Activated B cell treated with CpG ODN at 0.5 μM for 24 hours (primary cell): ENCODE measurements around the gene ST6GALNAC3. TPM values are rescaled to one million over a fixed set of nuclear protein-coding genes. Genes with fewer than 3 reads are reported as not detected.

Experiments used
- ATAC-seq: fragments of 200-7000 bp; cut with Tn5 transposase; one replicate; pipeline ENCODE4 v1.10.0; 2021; ENCODE audit warnings: low read depth, mild to moderate bottlenecking, moderate library complexity
- CTCF ChIA-PET: fragments of 350-600 bp; sonication (Branson Sonifier 250); formaldehyde crosslinking; loops from one replicate; lab custom pipeline; 2021; ENCODE audit warnings: antibody characterized with exemption; lab: Charles Lee
- POLR2A ChIA-PET: fragments of 350-600 bp; sonication (Branson Sonifier 250); formaldehyde crosslinking; loops from one replicate; lab custom pipeline; 2021; ENCODE audit warnings: antibody characterized with exemption; lab: Charles Lee
- DNase-seq: peaks from one replicate; pipeline ENCODE4 v3.0.0; 2022
- H3K27ac Mint-ChIP-seq: one replicate; pipeline ENCODE4 v1.8.0; 2020; ENCODE audit warnings: mixed read lengths
- H3K27me3 Mint-ChIP-seq: one replicate; pipeline ENCODE4 v1.8.0; 2021; ENCODE audit warnings: mixed read lengths
- H3K36me3 Mint-ChIP-seq: one replicate; pipeline ENCODE4 v1.8.0; 2021; ENCODE audit warnings: low read depth, mixed read lengths
- H3K4me1 Mint-ChIP-seq: one replicate; pipeline ENCODE4 v1.8.0; 2021; ENCODE audit warnings: mixed read lengths
- H3K4me3 Mint-ChIP-seq: one replicate; pipeline ENCODE4 v1.8.0; 2020; ENCODE audit warnings: mild to moderate bottlenecking, mixed read lengths
- H3K9me3 Mint-ChIP-seq: one replicate; pipeline ENCODE4 v1.8.0; 2020; ENCODE audit warnings: mixed read lengths
- intact Hi-C: fragments of 100-400 bp; cut with micrococcal nuclease; formaldehyde crosslinking; loops from one replicate; pipeline ENCODE4 v1.15.1; 2024
- total RNA-seq: library from RNA; stranded (reverse); gene quantifications from 2 replicates; pipeline ENCODE4 v1.2.3, GENCODE V29; 2022
- TF ChIP-seq, protein P1 (sequence below): fragments of 200-600 bp; IDR thresholded peaks from one replicate; pipeline ENCODE4 v1.8.0; 2022; ENCODE audit warnings: antibody characterized with exemption, mild to moderate bottlenecking

Gene ST6GALNAC3
- total RNA-seq, 1 donor from 2014 or later = 12.6 TPM

DNA sequence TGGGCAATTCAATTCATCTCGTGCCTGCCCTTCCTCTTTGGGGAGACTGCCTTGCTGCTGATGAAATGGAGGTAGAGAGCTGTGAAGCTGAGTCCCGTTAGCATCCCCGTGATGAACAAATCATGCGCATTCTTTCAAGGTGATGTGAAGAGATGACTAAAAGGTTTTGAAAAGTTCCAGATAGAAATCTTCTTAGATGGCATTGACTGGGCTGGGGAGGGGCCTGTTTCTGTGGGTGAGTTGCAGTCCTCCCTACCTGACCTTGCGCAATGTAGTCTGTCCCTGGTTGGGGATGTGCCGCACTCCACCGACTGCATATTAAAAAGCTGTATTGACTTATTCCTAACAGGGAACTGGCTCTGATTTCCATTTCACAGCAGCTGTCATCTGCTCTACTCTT lies 49.6 kb downstream of the ST6GALNAC3 start:
- Mint-ChIP-seq H3K27ac (no peak overlapping the region), H3K36me3 (no peaks in the 10 kb centered on the region), H3K4me3 (no peak overlapping the region), H3K27me3 (no peaks in the 10 kb centered on the region), H3K9me3 (no peaks in the 10 kb centered on the region), H3K4me1 (no peaks in the 10 kb centered on the region)
- DNase-seq (no peak), ATAC-seq (no peak)
- intact Hi-C loops = no loop called here
- TF ChIP-seq, protein P1, sequence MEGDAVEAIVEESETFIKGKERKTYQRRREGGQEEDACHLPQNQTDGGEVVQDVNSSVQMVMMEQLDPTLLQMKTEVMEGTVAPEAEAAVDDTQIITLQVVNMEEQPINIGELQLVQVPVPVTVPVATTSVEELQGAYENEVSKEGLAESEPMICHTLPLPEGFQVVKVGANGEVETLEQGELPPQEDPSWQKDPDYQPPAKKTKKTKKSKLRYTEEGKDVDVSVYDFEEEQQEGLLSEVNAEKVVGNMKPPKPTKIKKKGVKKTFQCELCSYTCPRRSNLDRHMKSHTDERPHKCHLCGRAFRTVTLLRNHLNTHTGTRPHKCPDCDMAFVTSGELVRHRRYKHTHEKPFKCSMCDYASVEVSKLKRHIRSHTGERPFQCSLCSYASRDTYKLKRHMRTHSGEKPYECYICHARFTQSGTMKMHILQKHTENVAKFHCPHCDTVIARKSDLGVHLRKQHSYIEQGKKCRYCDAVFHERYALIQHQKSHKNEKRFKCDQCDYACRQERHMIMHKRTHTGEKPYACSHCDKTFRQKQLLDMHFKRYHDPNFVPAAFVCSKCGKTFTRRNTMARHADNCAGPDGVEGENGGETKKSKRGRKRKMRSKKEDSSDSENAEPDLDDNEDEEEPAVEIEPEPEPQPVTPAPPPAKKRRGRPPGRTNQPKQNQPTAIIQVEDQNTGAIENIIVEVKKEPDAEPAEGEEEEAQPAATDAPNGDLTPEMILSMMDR = no peak
- CTCF ChIA-PET = no interaction called here
- POLR2A ChIA-PET = no interaction called here

DNA sequence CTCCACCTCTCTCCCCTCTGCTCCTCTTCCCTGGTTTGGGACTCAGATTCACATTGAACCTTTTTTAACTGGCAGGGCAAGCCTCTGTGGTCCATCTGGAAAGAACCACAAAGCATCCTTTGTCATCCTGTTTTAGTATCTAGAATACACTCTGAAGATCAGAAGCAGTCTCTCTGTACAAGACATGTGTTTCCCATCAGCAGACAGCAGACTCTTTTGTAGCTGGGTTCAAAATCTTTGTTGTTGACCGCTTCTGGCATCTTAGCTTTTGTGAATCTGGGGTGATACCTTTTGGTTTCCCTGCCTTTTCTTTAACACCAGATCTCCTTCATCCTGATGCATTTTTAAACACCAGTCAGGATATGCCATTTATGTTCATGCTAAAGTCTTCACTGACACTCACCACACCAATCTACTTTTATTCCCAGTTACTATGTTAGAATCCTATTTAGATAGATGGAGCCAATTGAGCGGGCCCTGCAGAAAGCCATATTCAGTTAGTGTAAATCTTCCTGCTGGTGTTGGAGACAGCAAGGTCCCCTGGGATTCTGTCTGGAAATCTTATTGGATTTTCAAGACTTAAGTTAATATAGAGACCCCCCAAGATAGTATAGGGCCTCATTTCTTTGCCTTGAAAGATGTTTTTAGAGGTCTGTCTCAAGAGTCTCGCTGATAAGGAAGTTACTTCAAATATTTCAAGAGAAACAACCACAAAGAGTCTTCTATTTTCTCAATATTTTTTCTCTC lies 51.1 kb downstream of the ST6GALNAC3 start:
- DNase-seq (no peak), ATAC-seq (no peak)
- POLR2A ChIA-PET = no interaction called here
- H3K27ac Mint-ChIP-seq = no peak overlapping the region
- intact Hi-C loops = no loop called here
- no peaks in the 10 kb centered on the region for H3K36me3 Mint-ChIP-seq
- no peaks in the 10 kb centered on the region for H3K9me3 Mint-ChIP-seq
- TF ChIP-seq, protein P1 = no peak
- H3K4me3 Mint-ChIP-seq = no peak overlapping the region
- CTCF ChIA-PET = no interaction called here
- no peaks in the 10 kb centered on the region for H3K27me3 Mint-ChIP-seq
- H3K4me1 Mint-ChIP-seq = no peaks in the 10 kb centered on the region

DNA sequence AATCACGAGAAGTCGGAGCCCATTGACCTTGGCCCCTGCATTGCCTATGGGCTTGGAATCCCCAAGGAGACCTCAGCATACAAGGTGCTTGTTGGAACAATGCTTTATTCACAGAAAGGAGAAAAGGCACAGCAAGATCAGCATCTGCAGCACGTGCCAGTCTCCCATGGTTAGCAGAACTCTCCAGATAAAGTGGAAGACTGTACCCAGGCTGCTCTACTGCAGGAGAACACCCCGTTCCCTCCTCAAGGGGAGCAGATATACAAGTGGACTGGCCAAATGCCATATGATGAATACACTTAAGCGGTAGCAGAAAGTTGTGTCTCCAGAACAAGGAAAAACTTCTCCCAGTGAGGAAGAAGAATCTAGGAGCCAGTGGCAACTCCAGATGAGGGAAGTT lies 53.5 kb downstream of the ST6GALNAC3 start:
- Mint-ChIP-seq H3K9me3 (no peaks in the 10 kb centered on the region), H3K27ac (no peak overlapping the region), H3K4me3 (no peak overlapping the region), H3K27me3 (no peaks in the 10 kb centered on the region), H3K36me3 (no peaks in the 10 kb centered on the region), H3K4me1 (no peaks in the 10 kb centered on the region)
- TF ChIP-seq, protein P1 = no peak
- ChIA-PET CTCF (no interaction called here), POLR2A (no interaction called here)
- intact Hi-C loops = no loop called here
- DNase-seq = no peak
- no peak for ATAC-seq

GRCh38 chr1:76129731-76130130 lies 55.2 kb downstream of the ST6GALNAC3 start:
- intact Hi-C loops = no loop called here
- Mint-ChIP-seq H3K9me3 (no peaks in the 10 kb centered on the region), H3K36me3 (no peaks in the 10 kb centered on the region), H3K27me3 (no peaks in the 10 kb centered on the region), H3K27ac (no peak overlapping the region), H3K4me1 (no peaks in the 10 kb centered on the region), H3K4me3 (no peak overlapping the region)
- ChIA-PET CTCF (no interaction called here), POLR2A (no interaction called here)
- ATAC-seq = no peak
- TF ChIP-seq, protein P1 = no peak
- DNase-seq = no peak

DNA sequence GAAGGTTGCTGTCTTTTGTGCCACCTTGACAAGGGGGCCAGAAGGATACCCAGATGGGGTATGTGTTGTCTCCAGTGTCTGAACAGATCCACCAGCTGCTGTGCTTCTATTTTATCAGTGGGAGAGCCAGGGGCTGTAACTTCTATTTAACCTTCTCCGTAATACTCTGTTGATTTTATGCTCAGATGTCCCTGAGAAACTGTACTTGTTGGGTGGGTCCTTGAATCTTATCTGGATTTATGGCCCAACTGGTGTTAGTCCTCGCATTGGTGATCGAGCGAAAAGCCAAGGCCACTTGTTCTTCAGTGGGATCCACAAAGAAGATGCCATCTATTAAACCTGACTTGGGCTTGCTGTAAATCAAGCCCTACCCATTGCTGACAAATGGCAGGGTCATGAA lies 56.4 kb downstream of the ST6GALNAC3 start:
- ATAC-seq (no peak), DNase-seq (no peak)
- H3K4me1 Mint-ChIP-seq = peaks cover 2% of the 10 kb centered on the region
- no peak overlapping the region for H3K27ac Mint-ChIP-seq
- intact Hi-C loops = no loop called here
- H3K36me3 Mint-ChIP-seq = no peaks in the 10 kb centered on the region
- ChIA-PET CTCF (no interaction called here), POLR2A (no interaction called here)
- TF ChIP-seq, protein P1 = no peak
- H3K9me3 Mint-ChIP-seq = no peaks in the 10 kb centered on the region
- H3K27me3 Mint-ChIP-seq = no peaks in the 10 kb centered on the region
- H3K4me3 Mint-ChIP-seq = no peak overlapping the region
